ENCODE data around the gene SLAMF9. TPM values are rescaled to one million over a fixed set of nuclear protein-coding genes. Genes with fewer than 3 reads are reported as not detected.

Gene SLAMF9
- total RNA-seq, 2 donors from 2014 or later, result not detected

DNA sequence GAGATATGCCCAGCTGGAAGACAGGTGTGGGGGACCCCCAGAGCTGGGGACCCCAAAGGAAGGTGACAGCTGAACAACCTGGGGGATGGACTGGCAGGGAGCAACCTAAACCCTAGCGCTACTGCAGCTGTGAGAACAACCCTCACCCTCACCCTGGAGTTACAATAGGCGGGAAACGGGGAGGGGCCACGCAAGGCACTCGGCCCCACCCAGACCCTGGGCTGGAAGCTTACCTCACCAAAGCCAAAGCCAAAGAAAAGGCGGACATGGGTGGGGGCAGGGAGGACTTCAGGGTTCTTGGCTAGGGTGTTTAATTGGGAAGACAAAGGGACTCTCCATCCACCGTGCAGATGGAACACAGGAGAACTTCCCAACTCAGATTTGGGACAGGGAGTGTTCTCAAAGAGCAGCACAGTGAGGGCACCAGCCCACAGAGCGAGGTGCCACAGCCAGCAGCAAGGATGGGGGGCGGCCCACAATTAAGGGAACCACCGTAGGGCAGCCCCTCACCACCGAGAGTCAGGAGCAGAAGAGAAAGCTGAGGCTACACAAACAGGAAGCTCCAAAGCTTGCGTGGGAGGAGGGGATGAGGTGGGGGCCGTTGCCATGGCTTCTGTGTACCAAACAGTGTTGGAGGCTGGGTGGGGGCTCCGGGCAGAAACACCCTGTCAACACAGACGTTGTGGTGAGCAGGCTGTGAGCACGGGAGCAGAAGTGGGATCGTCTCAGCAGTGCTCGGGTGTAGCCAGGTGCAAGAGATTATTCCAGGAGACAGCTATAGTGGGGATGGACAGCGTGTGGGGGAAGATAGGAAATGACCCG lies 30.6 kb downstream of the SLAMF9 start:
- Histone ChIP-seq H3K9me3 (no peaks in the 10 kb centered on the region), H3K36me3 (peaks cover 21% of the 10 kb centered on the region), H3K4me3 (peak overlapping the region; percentile 82 to 87), H3K27ac (peak overlapping the region; percentile 98 to 99), H3K27me3 (no peaks in the 10 kb centered on the region), H3K4me1 (peaks cover 0 to 69% of the 10 kb centered on the region in 2 donors)
- TF ChIP-seq, protein P1, sequence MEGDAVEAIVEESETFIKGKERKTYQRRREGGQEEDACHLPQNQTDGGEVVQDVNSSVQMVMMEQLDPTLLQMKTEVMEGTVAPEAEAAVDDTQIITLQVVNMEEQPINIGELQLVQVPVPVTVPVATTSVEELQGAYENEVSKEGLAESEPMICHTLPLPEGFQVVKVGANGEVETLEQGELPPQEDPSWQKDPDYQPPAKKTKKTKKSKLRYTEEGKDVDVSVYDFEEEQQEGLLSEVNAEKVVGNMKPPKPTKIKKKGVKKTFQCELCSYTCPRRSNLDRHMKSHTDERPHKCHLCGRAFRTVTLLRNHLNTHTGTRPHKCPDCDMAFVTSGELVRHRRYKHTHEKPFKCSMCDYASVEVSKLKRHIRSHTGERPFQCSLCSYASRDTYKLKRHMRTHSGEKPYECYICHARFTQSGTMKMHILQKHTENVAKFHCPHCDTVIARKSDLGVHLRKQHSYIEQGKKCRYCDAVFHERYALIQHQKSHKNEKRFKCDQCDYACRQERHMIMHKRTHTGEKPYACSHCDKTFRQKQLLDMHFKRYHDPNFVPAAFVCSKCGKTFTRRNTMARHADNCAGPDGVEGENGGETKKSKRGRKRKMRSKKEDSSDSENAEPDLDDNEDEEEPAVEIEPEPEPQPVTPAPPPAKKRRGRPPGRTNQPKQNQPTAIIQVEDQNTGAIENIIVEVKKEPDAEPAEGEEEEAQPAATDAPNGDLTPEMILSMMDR (IDR thresholded peaks at IDR 0.05), result no peak
- peak; percentile 95 for DNase-seq (ENCODE audit: low spot score)

DNA sequence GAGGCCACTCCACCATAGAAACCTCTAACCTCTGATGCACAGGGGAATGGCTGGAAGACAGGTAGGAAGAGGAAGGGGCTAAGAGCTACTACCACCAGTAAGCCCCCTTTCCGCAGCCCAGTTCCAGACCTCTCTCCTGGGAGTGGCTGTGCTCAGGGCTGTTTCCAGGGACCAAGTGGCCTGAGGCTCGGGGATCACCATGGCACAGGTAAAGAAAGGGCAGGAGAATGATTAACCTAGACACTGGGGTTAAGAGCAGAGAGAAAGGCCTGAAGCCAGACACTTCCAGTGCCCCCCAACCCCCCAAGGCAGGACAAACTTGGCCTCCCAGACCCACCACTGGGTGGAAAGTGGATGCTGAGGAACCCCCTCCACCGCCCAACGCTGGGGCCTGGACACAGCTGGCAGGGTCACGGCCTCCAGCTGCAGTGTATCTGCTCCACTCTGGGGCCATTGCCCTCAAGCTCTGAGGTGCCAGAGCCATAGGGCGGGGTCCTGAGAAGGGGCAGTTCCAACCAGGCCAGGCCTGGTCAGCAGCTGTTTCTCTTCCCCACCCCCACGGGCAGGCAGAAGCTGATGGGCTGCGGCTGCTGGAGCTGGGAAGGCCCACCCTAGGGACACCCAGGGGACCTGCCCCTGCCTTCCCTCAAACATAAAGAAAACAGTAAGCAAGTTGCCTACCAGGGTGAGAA lies 31.4 kb downstream of the SLAMF9 start:
- TF ChIP-seq, protein P1 (IDR thresholded peaks at IDR 0.05), result no peak
- Histone ChIP-seq H3K4me1 (peaks cover 0 to 76% of the 10 kb centered on the region in 2 donors), H3K4me3 (peak overlapping the region; percentile 82 to 87), H3K9me3 (no peaks in the 10 kb centered on the region), H3K27me3 (no peaks in the 10 kb centered on the region), H3K27ac (peak overlapping the region; percentile 98 to 99), H3K36me3 (peaks cover 28% of the 10 kb centered on the region)
- no peak for DNase-seq (ENCODE audit: low spot score)

GRCh38 chr1:159921700-159922504 lies 32.1 kb downstream of the SLAMF9 start:
- DNase-seq (ENCODE audit: low spot score), result no peak
- TF ChIP-seq, protein P1 (IDR thresholded peaks at IDR 0.05), result no peak
- no peaks in the 10 kb centered on the region for H3K9me3 ChIP-seq
- peak overlapping the region; percentile 98 to 99 for H3K27ac ChIP-seq
- H3K4me1 ChIP-seq, result peaks cover 0 to 84% of the 10 kb centered on the region in 2 donors
- no peaks in the 10 kb centered on the region for H3K27me3 ChIP-seq
- H3K4me3 ChIP-seq, result peak overlapping the region; percentile 82 to 87
- H3K36me3 ChIP-seq, result peaks cover 31% of the 10 kb centered on the region

GRCh38 chr1:159921251-159921650 lies 32.8 kb downstream of the SLAMF9 start:
- no peak for DNase-seq (ENCODE audit: low spot score)
- TF ChIP-seq, protein P1 (IDR thresholded peaks at IDR 0.05), result no peak
- peaks cover 38% of the 10 kb centered on the region for H3K36me3 ChIP-seq
- peak overlapping the region; percentile 98 to 99 for H3K27ac ChIP-seq
- no peaks in the 10 kb centered on the region for H3K27me3 ChIP-seq
- H3K4me1 ChIP-seq, result peaks cover 0 to 87% of the 10 kb centered on the region in 2 donors
- H3K4me3 ChIP-seq, result peak overlapping the region; percentile 82 to 87
- no peaks in the 10 kb centered on the region for H3K9me3 ChIP-seq

DNA sequence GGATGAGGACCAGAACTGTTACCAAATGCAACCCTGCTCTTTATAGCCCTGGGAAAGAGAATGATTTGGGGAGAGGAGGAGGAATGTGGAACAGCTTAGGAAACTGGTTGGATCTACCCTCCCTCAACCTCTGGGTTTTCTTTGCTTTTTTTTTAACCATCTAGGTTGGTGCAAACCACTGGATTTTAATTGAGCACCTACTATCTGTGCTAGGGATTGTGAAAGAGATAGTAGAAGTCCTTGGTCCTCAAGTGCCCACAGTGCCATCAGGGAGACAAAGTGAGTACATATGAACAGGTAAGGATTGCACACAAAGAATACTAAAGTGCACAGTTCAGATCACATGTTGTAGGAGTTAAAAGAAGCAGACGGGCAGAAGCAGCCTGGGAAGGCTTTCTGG lies 33.4 kb downstream of the SLAMF9 start:
- Histone ChIP-seq H3K4me1 (peaks cover 0 to 87% of the 10 kb centered on the region in 2 donors), H3K27me3 (no peaks in the 10 kb centered on the region), H3K36me3 (peaks cover 39% of the 10 kb centered on the region), H3K4me3 (no peak overlapping the region), H3K9me3 (no peaks in the 10 kb centered on the region), H3K27ac (peak overlapping the region; percentile 98 to 99)
- TF ChIP-seq, protein P1 (IDR thresholded peaks at IDR 0.05), result no peak
- no peak for DNase-seq (ENCODE audit: low spot score)
